HG03460 (cell line): ENCODE results near the gene ZNF518B.
"Not testable (repeated sequence)": the region's sequence is repeated elsewhere in the genome, so short reads cannot be mapped to it uniquely, and the experiment has no call there.

ENCODE experiments used
- ATAC-seq: cut with Tn5 transposase; IDR thresholded peaks from one replicate; pipeline ENCODE4 v1.9.1; 2021; ENCODE audit not compliant: unreplicated experiment

Gene ZNF518B

DNA sequence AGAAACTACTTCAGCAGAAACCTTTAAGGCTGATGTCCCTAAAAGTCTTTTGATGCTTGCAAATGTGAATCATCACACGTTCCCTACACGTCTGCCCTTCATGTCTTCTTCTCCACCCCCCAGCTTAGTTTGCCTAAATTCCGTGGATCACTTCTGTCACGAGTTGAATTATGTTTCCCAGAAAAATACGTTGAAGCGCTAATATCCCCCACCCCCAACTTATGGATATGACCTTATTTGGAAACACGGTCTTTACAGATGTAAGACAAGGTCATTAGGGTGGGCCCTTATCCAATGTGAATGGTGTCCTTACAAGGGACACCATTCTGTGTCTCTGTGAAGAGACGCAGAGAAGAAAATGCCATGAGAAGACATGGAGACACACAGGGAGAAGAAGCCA lies 2.1 kb upstream of the ZNF518B start:
- ATAC-seq = no peak

DNA sequence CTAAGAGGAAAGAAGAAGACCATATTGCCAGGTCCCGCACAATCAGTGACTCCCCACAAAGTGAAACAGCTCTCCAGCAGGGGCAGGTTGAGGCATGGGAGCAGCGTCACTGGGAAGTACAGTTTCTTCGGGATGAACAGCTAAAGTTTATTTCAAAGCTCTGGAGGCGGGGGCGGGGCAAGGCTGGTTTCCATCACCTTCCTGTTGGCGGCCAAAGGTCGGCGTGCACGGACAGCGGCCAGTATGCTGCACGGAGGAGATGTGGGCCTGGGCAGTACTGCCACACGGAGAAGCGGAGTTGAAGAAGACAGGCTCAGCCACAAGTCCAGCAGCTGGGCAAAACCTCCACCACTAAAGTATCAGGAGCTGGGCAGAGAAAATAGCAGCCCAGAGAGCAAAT lies 951 bp upstream of the ZNF518B start:
- no peak for ATAC-seq

DNA sequence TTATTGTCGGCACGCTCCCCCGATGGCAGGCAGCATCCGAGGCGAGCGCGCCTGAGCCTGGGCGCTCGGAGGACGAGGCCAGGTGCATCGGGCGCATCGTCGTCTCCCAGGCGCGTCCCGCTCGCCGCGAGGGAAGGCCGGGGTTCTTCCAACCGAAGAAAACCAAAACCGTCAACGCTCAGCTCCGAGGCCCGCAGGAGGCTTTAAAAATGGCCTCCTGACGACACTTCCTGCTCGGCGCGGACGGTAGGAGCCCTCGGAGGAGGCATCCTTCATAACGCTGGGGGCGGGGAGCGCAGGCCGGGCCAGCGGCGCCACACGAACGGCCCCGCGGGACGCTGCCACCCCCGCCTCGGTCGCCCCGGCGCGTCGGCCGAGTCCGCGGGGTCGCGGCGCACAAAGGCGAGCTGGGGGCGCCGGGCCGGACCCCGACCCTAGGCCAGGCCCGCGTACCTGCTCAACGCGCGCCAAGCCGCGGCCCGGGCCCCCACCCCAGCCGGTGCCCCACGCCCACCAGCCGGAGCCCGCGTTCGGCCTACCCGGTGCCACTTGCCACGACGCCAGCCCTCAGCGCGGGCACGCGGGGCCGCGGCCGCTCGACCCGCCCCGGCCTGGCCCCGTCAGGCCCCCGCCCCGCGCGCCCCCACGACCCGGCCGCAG lies 501 bp downstream of the ZNF518B start:
- peak; percentile 57 for ATAC-seq

GRCh38 chr4:10456260-10456594 lies 999 bp downstream of the ZNF518B start:
- ATAC-seq = no peak

DNA sequence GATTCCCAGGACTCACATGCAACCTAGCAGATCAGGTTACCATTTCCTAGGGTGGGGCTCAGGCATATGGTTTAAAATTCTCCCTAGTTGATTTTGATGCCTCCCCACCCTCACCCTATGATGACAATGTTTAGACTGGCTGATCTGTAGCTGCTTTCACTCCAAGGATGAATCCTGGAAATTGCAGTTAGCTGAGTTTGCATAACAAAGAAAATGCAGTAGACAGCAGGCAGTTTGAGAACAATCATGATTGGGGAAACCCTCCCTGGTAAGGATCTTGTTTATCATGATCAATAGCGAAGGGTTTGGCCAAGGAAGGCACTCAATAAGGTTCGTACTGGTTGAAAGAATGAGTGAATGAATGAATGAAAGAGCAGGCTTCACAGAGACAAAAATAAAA lies 2.1 kb downstream of the ZNF518B start:
- ATAC-seq = no peak

- no peak for ATAC-seq
Observed at GRCh38 chr4:10454726-10455125, 2.5 kb downstream of the ZNF518B start.

GRCh38 chr4:10454121-10454520 lies 3.1 kb downstream of the ZNF518B start:
- ATAC-seq = no peak

DNA sequence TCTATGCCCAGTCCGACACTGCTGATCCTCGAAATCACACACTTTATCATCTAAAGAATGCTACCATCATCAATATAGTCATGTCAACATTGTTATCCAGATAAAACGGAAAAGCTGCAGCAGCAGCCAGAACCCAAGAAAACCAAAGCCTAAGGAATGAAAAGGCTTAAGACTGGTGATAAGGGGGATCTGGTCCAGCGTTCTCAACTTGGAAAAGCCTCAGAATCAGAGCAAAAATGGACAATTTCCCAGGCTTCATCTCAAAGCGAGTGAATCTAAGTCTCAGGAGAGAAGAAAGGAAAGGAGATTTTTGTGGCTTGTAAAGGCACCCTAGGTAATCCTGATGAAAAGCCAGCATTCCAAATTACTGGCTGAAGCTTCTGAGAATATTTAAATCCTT lies 8.2 kb downstream of the ZNF518B start:
- no peak for ATAC-seq

GRCh38 chr4:10442976-10443375 lies 14.2 kb downstream of the ZNF518B start:
- ATAC-seq = no peak

DNA sequence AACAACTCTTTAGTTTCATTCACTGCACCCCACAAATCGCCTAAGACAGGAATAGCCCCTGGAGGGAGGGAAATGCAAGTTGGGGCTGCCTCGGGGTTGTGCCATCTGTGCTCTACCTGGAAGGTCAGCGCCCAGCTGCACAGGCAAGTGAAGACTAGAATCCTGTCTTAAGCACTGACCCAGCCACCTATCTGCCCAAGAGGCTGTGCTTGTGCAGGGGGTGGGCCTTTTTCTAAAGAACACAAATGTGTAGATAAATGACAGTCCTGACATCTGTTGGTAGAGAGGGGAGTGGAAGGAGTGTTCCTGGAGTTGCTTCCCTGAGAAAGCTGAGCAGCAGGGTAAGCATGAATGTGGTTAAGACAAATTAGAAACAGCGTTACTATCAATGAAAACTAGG lies 15.7 kb downstream of the ZNF518B start:
- ATAC-seq = no peak

GRCh38 chr4:10438924-10439323 lies 18.3 kb downstream of the ZNF518B start:
- no peak for ATAC-seq

- no peak for ATAC-seq
Observed at GRCh38 chr4:10437735-10438134, 19.5 kb downstream of the ZNF518B start.

- not testable (repeated sequence) for ATAC-seq
Observed at GRCh38 chr4:10427680-10428079, 29.5 kb downstream of the ZNF518B start.

DNA sequence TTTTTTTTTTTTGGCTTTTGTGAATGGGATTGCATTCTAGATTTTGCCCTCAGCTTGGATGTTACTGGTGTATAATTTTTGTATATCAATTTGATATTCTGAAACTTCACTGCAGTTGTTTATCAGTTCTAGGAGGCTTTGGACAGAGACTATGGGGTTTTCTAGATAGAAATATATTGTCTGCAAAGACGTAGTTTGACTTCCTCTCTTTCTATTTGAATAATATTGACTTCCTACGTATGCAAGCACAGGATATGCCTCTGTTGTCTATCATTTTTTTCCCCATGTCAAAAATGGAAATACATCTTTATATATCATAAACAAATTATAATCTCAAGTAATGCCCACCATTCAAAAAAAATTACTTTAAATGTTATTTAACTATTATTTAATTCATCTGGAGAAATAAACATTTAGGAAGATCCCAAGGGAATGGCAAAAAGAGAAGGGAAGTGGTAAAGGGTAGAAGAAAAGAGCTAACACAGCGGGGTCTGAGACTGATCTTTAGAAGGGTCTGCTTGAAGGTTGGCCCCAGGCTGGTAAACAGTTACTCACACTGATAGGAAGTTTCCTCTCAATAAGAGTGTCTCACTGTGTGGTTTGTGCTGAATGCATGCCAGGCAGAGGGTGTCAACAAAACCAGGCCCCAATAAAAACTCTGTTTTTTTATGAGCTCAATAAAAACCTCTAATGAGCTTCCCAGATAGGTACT lies 35.7 kb downstream of the ZNF518B start:
- no peak for ATAC-seq

DNA sequence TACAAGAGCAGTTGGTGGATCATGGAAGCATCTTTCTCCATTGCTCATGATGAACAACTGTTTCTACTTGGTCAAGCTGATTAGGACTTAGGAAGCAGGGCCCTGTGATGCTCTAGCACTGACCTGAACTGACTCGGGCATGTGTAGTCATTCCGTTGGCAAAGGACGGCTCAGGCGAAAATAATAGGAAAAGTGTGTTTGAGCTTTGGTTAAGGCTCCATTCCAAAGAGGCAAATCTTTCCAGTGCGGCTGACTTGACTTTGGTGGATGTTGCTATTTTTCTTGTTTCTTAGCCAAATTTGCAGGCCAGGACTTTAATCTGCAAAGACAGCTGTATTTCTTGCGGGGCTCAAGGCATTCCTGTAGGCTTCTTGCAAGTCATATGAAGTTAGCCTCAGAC lies 39.5 kb downstream of the ZNF518B start:
- no peak for ATAC-seq

DNA sequence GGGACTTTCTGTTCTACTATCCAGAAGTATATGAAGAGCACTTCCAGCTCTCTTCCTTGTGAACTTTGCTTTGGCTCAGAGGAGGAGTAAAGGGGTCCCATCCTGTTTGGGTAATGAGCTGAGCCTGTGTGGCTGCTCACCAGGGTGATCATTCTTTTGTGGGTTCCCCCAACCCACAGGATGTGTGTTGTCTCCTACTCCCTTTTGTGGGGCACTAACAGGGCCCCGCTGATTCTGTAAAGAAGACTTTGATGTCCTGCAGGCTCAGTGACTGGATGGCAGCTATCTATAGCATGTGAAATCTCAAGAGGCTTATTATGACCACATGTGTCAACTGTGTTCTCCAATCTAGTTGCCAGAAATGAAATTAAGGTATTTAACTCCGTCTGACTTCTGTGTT lies 40.8 kb downstream of the ZNF518B start:
- ATAC-seq = no peak

GRCh38 chr4:10413177-10413576 lies 44.0 kb downstream of the ZNF518B start:
- ATAC-seq = peak; percentile 88

GRCh38 chr4:10405672-10406071 lies 51.6 kb downstream of the ZNF518B start:
- no peak for ATAC-seq

DNA sequence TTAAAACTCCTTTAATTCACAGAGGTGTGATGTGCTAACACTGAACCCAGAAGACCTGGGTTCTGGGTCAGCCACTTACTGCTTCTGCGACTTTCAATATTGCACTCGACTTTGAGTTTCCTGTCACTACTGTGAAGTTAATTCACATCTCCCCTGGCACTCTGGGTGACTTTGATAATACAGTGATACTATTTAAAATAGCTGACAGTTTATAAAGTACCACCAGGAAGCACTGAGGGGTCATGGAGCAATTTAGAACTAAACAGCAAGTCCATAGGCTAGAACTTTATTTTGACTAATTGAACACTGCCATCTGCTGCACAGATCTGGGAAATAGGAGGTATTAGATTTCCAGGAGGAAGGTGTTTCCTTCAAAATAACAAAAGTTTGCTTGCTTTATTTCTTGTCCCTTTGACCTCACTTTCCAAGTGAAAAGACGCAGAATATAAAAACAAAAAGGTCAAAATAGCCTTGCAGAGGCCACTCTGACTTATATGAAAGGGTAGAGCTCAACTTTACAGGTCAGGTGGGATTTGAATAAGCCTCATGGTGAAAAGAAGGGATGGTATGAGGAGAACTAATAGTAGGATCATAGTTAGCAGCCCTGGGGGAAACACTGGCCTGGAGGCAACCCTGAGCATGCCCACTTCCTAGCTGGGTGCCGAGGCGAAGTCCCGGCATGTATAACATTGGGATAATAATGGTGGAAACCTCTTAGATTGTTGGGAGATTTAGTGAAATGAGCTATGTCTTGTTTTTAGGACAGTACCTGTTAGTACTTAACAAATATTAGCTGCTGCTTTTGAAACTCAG lies 53.4 kb downstream of the ZNF518B start:
- no peak for ATAC-seq

- ATAC-seq = no peak
Observed at GRCh38 chr4:10395971-10396580, 61.1 kb downstream of the ZNF518B start.
